LNCAP (cell line): ENCODE data around the gene IRS1.

ENCODE experiments used
- CTCF ChIP-seq: fragments of 450-650 bp; IDR thresholded peaks from 2 replicates; pipeline ENCODE4 v1.5.1; 2017; ENCODE audit warnings: mild to moderate bottlenecking

IRS1 gene

GRCh38 chr2:226701052-226701451, 98.6 kb downstream of the IRS1 start:
- TF ChIP-seq CTCF: no peak

- no peak for TF ChIP-seq CTCF
Measured at GRCh38 chr2:226699321-226699720, 100.3 kb downstream of the IRS1 start.

- TF ChIP-seq CTCF: no peak
Measured at GRCh38 chr2:226698671-226699070, 100.9 kb downstream of the IRS1 start.

- TF ChIP-seq CTCF: no peak
Measured at GRCh38 chr2:226694586-226695284, 104.9 kb downstream of the IRS1 start.

- no peak for TF ChIP-seq CTCF
Measured at GRCh38 chr2:226694149-226694548, 105.5 kb downstream of the IRS1 start.

GRCh38 chr2:226693521-226693920, 106.1 kb downstream of the IRS1 start:
- TF ChIP-seq CTCF: no peak

GRCh38 chr2:226692521-226693126, 107.0 kb downstream of the IRS1 start:
- TF ChIP-seq CTCF: no peak
